ENCODE results near the gene CD1C. TPM values are rescaled to one million over a fixed set of nuclear protein-coding genes. Genes with fewer than 3 reads are reported as not detected.
"Not testable (repeated sequence)": the region's sequence is repeated elsewhere in the genome, so short reads cannot be mapped to it uniquely, and the experiment has no call there.

The CD1C gene
- total and polyA plus RNA-seq, 9 of the 15 experiments (the other 6 are each of a cell fraction or from before 2014, with no cell fraction given) = not detected

DNA sequence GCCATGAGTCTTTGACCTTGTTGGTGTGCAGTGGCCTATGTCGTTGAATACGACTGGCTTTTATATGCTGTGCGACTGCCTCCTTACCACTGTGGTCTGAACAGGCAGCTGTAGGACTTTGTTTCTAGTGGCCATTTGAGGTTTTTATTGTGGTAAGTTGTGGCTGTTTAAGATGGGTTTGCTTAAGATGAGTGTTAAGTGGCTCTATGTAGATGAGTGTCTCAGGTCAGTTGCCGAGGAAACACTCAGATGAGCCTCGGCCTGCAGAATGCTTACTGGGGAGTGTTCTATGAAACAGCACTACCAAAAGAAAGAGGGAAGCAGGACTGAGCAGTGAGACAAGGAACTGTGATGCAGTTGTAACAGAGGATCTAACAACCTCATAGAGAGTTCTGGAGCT is 14.9 kb upstream of the CD1C start (continued):
- TF ChIP-seq, protein P1, sequence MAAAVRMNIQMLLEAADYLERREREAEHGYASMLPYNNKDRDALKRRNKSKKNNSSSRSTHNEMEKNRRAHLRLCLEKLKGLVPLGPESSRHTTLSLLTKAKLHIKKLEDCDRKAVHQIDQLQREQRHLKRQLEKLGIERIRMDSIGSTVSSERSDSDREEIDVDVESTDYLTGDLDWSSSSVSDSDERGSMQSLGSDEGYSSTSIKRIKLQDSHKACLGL (CRISPR knock-in tag; IDR thresholded peaks at IDR 0.05; ENCODE audit: borderline replicate concordance, poor library complexity, severe bottlenecking) = no peak
- no peak for TF ChIP-seq NONO (IDR thresholded peaks at IDR 0.05; ENCODE audit: low read depth in 2 of 2, low read length in 1 of 2)

DNA sequence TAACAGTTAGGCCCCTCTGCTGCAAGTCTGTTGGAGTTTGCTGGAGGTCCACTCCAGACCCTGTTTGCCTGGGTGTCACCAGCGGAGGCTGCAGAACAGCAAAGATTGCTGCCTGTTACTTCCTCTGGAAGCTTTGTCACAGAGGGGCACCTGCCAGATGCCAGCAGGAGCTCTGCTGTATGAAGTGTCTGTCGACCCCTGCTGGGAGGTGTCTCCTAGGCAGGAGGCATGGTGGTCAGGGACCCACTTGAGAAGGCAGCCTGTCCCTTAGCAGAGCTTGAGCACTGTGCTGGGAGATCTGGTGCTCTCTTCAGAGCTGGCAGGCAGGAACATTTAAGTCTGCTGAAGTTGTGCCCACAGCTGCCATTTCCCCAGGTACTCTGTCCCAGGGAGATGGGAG is 7.3 kb upstream of the CD1C start:
- CTCF ChIA-PET (ENCODE audit: low intra/inter-chr PET ratio); H4K20me1 ChIP-seq (replicated peaks; ENCODE audit: control insufficient read depth, insufficient read depth, low read length); BruUV-seq (replicated peaks); DNase-seq (ENCODE audit: extremely low read depth in 1 of 4, low spot score in 3 of 4); H3K27ac ChIP-seq (ENCODE audit: extremely low read depth, low read depth, low read length); H3K36me3 ChIP-seq (ENCODE audit: control insufficient read depth, insufficient read depth, low read length); H3K4me2 ChIP-seq (ENCODE audit: insufficient read depth, low read length); ATAC-seq; H3K27me3 ChIP-seq (ENCODE audit: control insufficient read depth in 2 of 2, insufficient read depth in 2 of 2, low read length in 2 of 2); H3K9me1 ChIP-seq (ENCODE audit: control insufficient read depth, insufficient read depth, low read length); H2AFZ ChIP-seq (ENCODE audit: low read depth, low read length); H3K79me2 ChIP-seq (ENCODE audit: control insufficient read depth, insufficient read depth, low read length); H3K9me3 ChIP-seq (replicated peaks; ENCODE audit: control insufficient read depth, insufficient read depth, low read depth, low read length); in situ Hi-C loops (cut with MboI); POLR2A ChIA-PET; H3K9ac ChIP-seq (ENCODE audit: insufficient read depth in 1 of 2, low read depth in 2 of 2, low read length in 2 of 2); FAIRE-seq; H3K4me3 ChIP-seq; H3K4me1 ChIP-seq (replicated peaks in 1 of 2; ENCODE audit: control insufficient read depth in 2 of 2, insufficient read depth in 2 of 2, low read length in 2 of 2); intact Hi-C loops (cut with micrococcal nuclease): not testable (repeated sequence)
- WGBS (ENCODE audit: insufficient coverage, low coverage, missing lambda C conversion rate) = 0% methylated on average over 2 of the region's 2 CpGs

DNA sequence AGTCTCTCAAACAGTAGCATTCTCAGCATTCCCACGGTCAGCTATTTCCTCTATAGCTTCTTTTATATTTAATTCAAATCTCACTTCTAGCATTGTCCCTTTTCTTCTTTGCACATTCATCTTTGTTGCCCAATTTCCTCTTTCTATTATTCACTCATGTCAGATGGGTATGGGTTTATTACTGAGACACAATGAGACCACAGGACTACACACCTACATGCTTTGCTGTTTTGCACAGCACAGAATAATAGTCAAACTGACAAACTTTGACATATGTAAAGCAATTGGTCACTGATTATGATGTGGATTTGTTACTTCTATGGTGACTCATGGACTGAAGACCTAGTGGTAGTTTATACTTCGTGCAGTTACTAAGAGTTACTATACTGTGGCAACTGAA is 5.8 kb upstream of the CD1C start:
- no peaks in the 10 kb centered on the region for H3K36me3 ChIP-seq (ENCODE audit: control insufficient read depth, insufficient read depth, low read length)
- DNase-seq (ENCODE audit: extremely low read depth in 1 of 4, low spot score in 3 of 4) (no peak), FAIRE-seq (no peak), ATAC-seq (no peak)
- ChIA-PET CTCF (ENCODE audit: low intra/inter-chr PET ratio) (no interaction called here), POLR2A (no interaction called here)
- no peaks in the 10 kb centered on the region for H3K27me3 ChIP-seq (ENCODE audit: control insufficient read depth in 2 of 2, insufficient read depth in 2 of 2, low read length in 2 of 2)
- no peak overlapping the region for H3K4me3 ChIP-seq
- in situ Hi-C loops (cut with MboI) (no loop called here), intact Hi-C loops (cut with micrococcal nuclease) (no loop called here)
- no peaks in the 10 kb centered on the region for H3K9me3 ChIP-seq (replicated peaks; ENCODE audit: control insufficient read depth, insufficient read depth, low read depth, low read length)
- no peak overlapping the region for H2AFZ ChIP-seq (ENCODE audit: low read depth, low read length)
- 3% methylated on average over 2 of the region's 2 CpGs for WGBS (ENCODE audit: insufficient coverage, low coverage, missing lambda C conversion rate)
- H3K4me2 ChIP-seq (ENCODE audit: insufficient read depth, low read length) = no peak overlapping the region
- no TSS peak for BruUV-seq (replicated peaks)
- TF ChIP-seq POLR3A (IDR thresholded peaks at IDR 0.05; ENCODE audit: borderline replicate concordance, extremely low read depth, insufficient read depth, insufficient read length) (no peak), ZNF121 (CRISPR knock-in tag; conservative IDR thresholded peaks at IDR 0.05) (no peak), NCOA2 (IDR thresholded peaks at IDR 0.05; ENCODE audit: partially characterized antibody in 2 of 2) (no peak), KAT2B (IDR thresholded peaks at IDR 0.05; ENCODE audit: low read depth, low read length) (no peak), FOXA1 (IDR thresholded peaks at IDR 0.05; ENCODE audit: borderline replicate concordance) (no peak), SMC3 (conservative IDR thresholded peaks at IDR 0.05; ENCODE audit: insufficient read depth, low read depth, low read length) (no peak), TEAD4 (IDR thresholded peaks at IDR 0.05; ENCODE audit: low read length) (no peak), TEAD4 (CRISPR knock-in tag; IDR thresholded peaks at IDR 0.05; ENCODE audit: borderline replicate concordance) (no peak), ARID1B (IDR thresholded peaks at IDR 0.05) (no peak), ZKSCAN3 (CRISPR knock-in tag; IDR thresholded peaks at IDR 0.05) (no peak), XRCC4 (IDR thresholded peaks at IDR 0.05; ENCODE audit: extremely low read depth, insufficient read depth, insufficient read length) (no peak)
- no peak overlapping the region for H3K27ac ChIP-seq (ENCODE audit: extremely low read depth, low read depth, low read length)
- H3K9ac ChIP-seq (ENCODE audit: insufficient read depth in 1 of 2, low read depth in 2 of 2, low read length in 2 of 2) = no peak overlapping the region
- H3K9me1 ChIP-seq (ENCODE audit: control insufficient read depth, insufficient read depth, low read length) = no peaks in the 10 kb centered on the region
- H3K79me2 ChIP-seq (ENCODE audit: control insufficient read depth, insufficient read depth, low read length) = no peaks in the 10 kb centered on the region
- H4K20me1 ChIP-seq (replicated peaks; ENCODE audit: control insufficient read depth, insufficient read depth, low read length) = no peaks in the 10 kb centered on the region
- H3K4me1 ChIP-seq (replicated peaks in 1 of 2; ENCODE audit: control insufficient read depth in 2 of 2, insufficient read depth in 2 of 2, low read length in 2 of 2) = no peaks in the 10 kb centered on the region
